Prostate gland (tissue), 2 donors: ENCODE data around the gene ARHGAP35.

ENCODE experiments used
- CTCF ChIP-seq, 4 experiments: fragments of 200-600 bp in 2 of 4; fragments of 450-650 bp in 2 of 4; sonication (generic) in 2 of 4; IDR thresholded peaks; 1 replicate in 3 of 4; 2 replicates in 1 of 4; pipeline ENCODE4 v1.5.1; 2016 to 2019; ENCODE audit warnings: antibody characterized with exemption in 4 of 4, mild to moderate bottlenecking in 2 of 4, moderate library complexity in 2 of 4
- POLR2AphosphoS5 ChIP-seq: sonication (generic); formaldehyde crosslinking; IDR thresholded peaks from one replicate; pipeline ENCODE4 v1.6.1; 2017; ENCODE audit warnings: antibody characterized with exemption

GRCh38 chr19:46824890-46825730, 35.7 kb upstream of the ARHGAP35 start:
- TF ChIP-seq POLR2AphosphoS5, result no peak
- TF ChIP-seq CTCF (IDR thresholded peaks at IDR 0.05), result no peak
